ENCODE measurements around the gene BICD2. TPM values are rescaled to one million over a fixed set of nuclear protein-coding genes. Genes with fewer than 3 reads are reported as not detected.
A peak's percentile ranks its signal among the peaks of the same experiment; 100 is the strongest.

BICD2 gene
- total RNA-seq, 1 donor from 2014 or later, result 48.2 TPM

DNA sequence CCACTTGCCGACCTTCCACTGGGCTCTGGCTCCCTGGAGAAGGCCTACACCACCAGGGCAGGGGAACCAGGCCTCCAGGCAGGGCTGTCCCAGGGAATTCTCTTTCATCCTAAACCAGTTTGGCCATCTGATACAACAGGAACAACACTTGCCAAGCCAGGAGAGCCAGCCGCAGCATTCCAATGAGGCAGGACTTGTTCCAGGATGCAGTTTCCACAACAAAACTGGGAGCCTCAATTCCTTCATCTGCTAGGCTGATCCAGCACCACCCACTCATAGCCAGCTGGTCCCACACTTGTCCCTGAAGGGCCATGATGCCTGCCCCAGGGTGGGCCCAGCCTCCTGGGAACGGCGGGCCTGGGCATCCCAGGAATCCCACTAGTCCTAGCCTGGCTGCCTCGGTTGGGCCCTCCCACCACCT is 26.0 kb downstream of the BICD2 start:
- H3K4me3 Mint-ChIP-seq (ENCODE audit: unreplicated experiment), result no peak overlapping the region

GRCh38 chr9:92737611-92738299 is 26.9 kb downstream of the BICD2 start:
- no peak for TF ChIP-seq EZH2 (IDR thresholded peaks at IDR 0.05; ENCODE audit: insufficient read depth, low read length)
- TF ChIP-seq, protein P1, sequence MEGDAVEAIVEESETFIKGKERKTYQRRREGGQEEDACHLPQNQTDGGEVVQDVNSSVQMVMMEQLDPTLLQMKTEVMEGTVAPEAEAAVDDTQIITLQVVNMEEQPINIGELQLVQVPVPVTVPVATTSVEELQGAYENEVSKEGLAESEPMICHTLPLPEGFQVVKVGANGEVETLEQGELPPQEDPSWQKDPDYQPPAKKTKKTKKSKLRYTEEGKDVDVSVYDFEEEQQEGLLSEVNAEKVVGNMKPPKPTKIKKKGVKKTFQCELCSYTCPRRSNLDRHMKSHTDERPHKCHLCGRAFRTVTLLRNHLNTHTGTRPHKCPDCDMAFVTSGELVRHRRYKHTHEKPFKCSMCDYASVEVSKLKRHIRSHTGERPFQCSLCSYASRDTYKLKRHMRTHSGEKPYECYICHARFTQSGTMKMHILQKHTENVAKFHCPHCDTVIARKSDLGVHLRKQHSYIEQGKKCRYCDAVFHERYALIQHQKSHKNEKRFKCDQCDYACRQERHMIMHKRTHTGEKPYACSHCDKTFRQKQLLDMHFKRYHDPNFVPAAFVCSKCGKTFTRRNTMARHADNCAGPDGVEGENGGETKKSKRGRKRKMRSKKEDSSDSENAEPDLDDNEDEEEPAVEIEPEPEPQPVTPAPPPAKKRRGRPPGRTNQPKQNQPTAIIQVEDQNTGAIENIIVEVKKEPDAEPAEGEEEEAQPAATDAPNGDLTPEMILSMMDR (IDR thresholded peaks at IDR 0.05; ENCODE audit: insufficient read depth, low read depth, low read length), result no peak
- H3K27me3 Mint-ChIP-seq (ENCODE audit: low read depth, unreplicated experiment), result no peaks in the 10 kb centered on the region
- no peaks in the 10 kb centered on the region for H3K36me3 Mint-ChIP-seq (ENCODE audit: low read depth, unreplicated experiment)
- no peak for FAIRE-seq
- no peaks in the 10 kb centered on the region for H3K9me3 ChIP-seq (ENCODE audit: insufficient read depth, low read depth, low read length)
- no peak overlapping the region for H3K4me3 ChIP-seq (ENCODE audit: insufficient read depth, low read depth, low read length)
- no peak overlapping the region for H3K27ac ChIP-seq (ENCODE audit: low read depth, low read length)
- peaks cover 29% of the 10 kb centered on the region for H3K4me1 Mint-ChIP-seq (ENCODE audit: low read depth, unreplicated experiment)
- no peak overlapping the region for H3K4me3 Mint-ChIP-seq (ENCODE audit: unreplicated experiment)
- no peak overlapping the region for H2AFZ ChIP-seq (ENCODE audit: low read depth, low read length)
- H3K36me3 ChIP-seq (ENCODE audit: insufficient read depth, low read length), result no peaks in the 10 kb centered on the region
- H3K4me1 ChIP-seq (ENCODE audit: insufficient read depth, low read length), result peaks cover 16% of the 10 kb centered on the region
- peaks cover 80% of the 10 kb centered on the region for H4K20me1 ChIP-seq (ENCODE audit: insufficient read depth, low read length)
- no peaks in the 10 kb centered on the region for H3K27me3 ChIP-seq (ENCODE audit: insufficient read depth, low read length)
- peaks cover 86% of the 10 kb centered on the region for H3K79me2 ChIP-seq (ENCODE audit: insufficient read depth, low read length)
- no peak overlapping the region for H3K9ac ChIP-seq (ENCODE audit: low read length)
- DNase-seq (ENCODE audit: low read depth), result no peak
- H3K4me2 ChIP-seq (ENCODE audit: low read length), result peak overlapping the region; percentile 39
- H3K9me3 Mint-ChIP-seq (ENCODE audit: unreplicated experiment), result no peaks in the 10 kb centered on the region
- no peak overlapping the region for H3K27ac Mint-ChIP-seq (ENCODE audit: unreplicated experiment)

More for the DNA sequence above, 26.0 kb downstream of the BICD2 start:
- Mint-ChIP-seq H3K27me3 (ENCODE audit: low read depth, unreplicated experiment) (no peaks in the 10 kb centered on the region), H3K4me1 (ENCODE audit: low read depth, unreplicated experiment) (peaks cover 29% of the 10 kb centered on the region), H3K27ac (ENCODE audit: unreplicated experiment) (peak overlapping the region; percentile 41), H3K36me3 (ENCODE audit: low read depth, unreplicated experiment) (no peaks in the 10 kb centered on the region), H3K9me3 (ENCODE audit: unreplicated experiment) (no peaks in the 10 kb centered on the region)
- Histone ChIP-seq H3K36me3 (ENCODE audit: insufficient read depth, low read length) (no peaks in the 10 kb centered on the region), H3K27ac (ENCODE audit: low read depth, low read length) (no peak overlapping the region), H3K9ac (ENCODE audit: low read length) (no peak overlapping the region), H3K9me3 (ENCODE audit: insufficient read depth, low read depth, low read length) (no peaks in the 10 kb centered on the region), H3K27me3 (ENCODE audit: insufficient read depth, low read length) (no peaks in the 10 kb centered on the region), H3K4me2 (ENCODE audit: low read length) (no peak overlapping the region), H3K4me3 (ENCODE audit: insufficient read depth, low read depth, low read length) (no peak overlapping the region), H3K4me1 (ENCODE audit: insufficient read depth, low read length) (peaks cover 16% of the 10 kb centered on the region), H3K79me2 (ENCODE audit: insufficient read depth, low read length) (peaks cover 91% of the 10 kb centered on the region), H2AFZ (ENCODE audit: low read depth, low read length) (no peak overlapping the region), H4K20me1 (ENCODE audit: insufficient read depth, low read length) (peaks cover 85% of the 10 kb centered on the region)
- peak; percentile 81 for DNase-seq (ENCODE audit: low read depth)
- FAIRE-seq, result no peak
- TF ChIP-seq EZH2 (IDR thresholded peaks at IDR 0.05; ENCODE audit: insufficient read depth, low read length), result no peak
- TF ChIP-seq, protein P1 (IDR thresholded peaks at IDR 0.05; ENCODE audit: insufficient read depth, low read depth, low read length), result no peak

DNA sequence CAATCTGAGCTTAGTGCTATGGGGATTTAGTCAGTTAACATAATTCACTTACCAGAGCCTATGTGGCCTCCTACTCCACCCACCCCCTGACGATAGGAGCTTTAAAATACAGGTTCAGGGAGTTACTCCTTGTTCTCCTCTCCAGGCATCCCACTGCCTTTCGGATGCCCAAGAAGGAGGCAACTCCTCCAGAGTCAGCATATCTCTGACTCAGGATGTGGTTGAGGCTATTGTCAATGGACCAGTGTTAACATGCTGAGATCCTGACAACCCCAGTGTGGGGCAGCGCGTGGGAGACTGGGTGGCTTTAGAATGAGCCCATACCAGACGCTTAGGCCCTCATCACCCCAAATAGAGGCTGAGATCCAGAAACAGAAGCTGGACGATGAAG is 27.4 kb downstream of the BICD2 start:
- peaks cover 29% of the 10 kb centered on the region for H3K4me1 Mint-ChIP-seq (ENCODE audit: low read depth, unreplicated experiment)
- Histone ChIP-seq H4K20me1 (ENCODE audit: insufficient read depth, low read length) (peaks cover 77% of the 10 kb centered on the region), H3K36me3 (ENCODE audit: insufficient read depth, low read length) (no peaks in the 10 kb centered on the region), H3K79me2 (ENCODE audit: insufficient read depth, low read length) (peaks cover 87% of the 10 kb centered on the region), H3K9me3 (ENCODE audit: insufficient read depth, low read depth, low read length) (no peaks in the 10 kb centered on the region), H3K4me2 (ENCODE audit: low read length) (peak overlapping the region; percentile 39), H2AFZ (ENCODE audit: low read depth, low read length) (no peak overlapping the region), H3K27me3 (ENCODE audit: insufficient read depth, low read length) (no peaks in the 10 kb centered on the region), H3K4me3 (ENCODE audit: insufficient read depth, low read depth, low read length) (no peak overlapping the region), H3K27ac (ENCODE audit: low read depth, low read length) (no peak overlapping the region), H3K4me1 (ENCODE audit: insufficient read depth, low read length) (peaks cover 16% of the 10 kb centered on the region), H3K9ac (ENCODE audit: low read length) (no peak overlapping the region)
- TF ChIP-seq EZH2 (IDR thresholded peaks at IDR 0.05; ENCODE audit: insufficient read depth, low read length), result no peak
- TF ChIP-seq, protein P1 (IDR thresholded peaks at IDR 0.05; ENCODE audit: insufficient read depth, low read depth, low read length), result no peak
- DNase-seq (ENCODE audit: low read depth), result peak; percentile 51
- no peaks in the 10 kb centered on the region for H3K36me3 Mint-ChIP-seq (ENCODE audit: low read depth, unreplicated experiment)
- H3K4me3 Mint-ChIP-seq (ENCODE audit: unreplicated experiment), result no peak overlapping the region
- H3K9me3 Mint-ChIP-seq (ENCODE audit: unreplicated experiment), result no peaks in the 10 kb centered on the region
- FAIRE-seq, result no peak
- peak overlapping the region; percentile 74 for H3K27ac Mint-ChIP-seq (ENCODE audit: unreplicated experiment)
- no peaks in the 10 kb centered on the region for H3K27me3 Mint-ChIP-seq (ENCODE audit: low read depth, unreplicated experiment)
